Measurements from ENCODE around the gene BRINP2.

BRINP2 gene

DNA sequence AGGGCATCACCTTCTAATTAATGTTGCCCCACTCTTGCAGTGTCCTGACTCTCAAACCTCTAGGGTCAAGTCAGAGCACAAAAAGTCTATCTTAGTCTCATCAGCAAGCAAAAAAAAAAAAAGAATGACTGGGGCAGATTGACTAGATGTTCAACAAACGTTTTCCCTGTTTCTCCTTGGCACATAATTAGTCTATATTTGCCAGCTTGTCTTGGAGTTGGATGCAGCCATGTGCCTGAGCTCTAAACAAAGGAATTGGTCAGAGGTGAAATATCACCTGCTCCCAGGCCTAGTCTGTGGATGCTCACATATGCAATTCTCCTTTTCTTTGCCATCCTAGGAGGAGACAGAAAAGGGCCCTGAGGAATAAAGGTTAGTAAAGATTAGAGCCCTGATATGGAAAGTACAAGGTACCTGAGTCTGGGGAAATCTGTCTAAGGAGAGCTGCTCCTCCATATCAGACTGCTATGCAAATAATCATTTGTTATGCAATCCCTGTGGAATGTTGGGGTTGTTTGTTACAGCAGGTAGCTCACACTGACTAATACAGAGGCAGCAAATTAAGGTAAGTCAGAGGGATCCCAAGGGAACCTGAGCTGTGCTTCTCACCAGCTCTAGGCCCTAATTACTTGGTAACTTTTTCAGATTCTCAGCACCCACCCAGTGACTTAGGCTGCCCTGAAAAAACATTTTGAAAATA, 130.8 kb downstream of the BRINP2 start:
- Histone ChIP-seq H3K4me1 (ENCODE audit: control insufficient read depth, insufficient read depth, low read length) (no peaks in the 10 kb centered on the region), H3K9ac (ENCODE audit: low read length) (no peak overlapping the region), H3K36me3 (ENCODE audit: control insufficient read depth, insufficient read depth, low read length) (no peaks in the 10 kb centered on the region), H3K4me3 (ENCODE audit: low read length) (no peak overlapping the region), H3K27ac (ENCODE audit: low read depth, low read length) (no peak overlapping the region), H3K27me3 (ENCODE audit: control insufficient read depth, insufficient read depth, low read length) (no peaks in the 10 kb centered on the region)

DNA sequence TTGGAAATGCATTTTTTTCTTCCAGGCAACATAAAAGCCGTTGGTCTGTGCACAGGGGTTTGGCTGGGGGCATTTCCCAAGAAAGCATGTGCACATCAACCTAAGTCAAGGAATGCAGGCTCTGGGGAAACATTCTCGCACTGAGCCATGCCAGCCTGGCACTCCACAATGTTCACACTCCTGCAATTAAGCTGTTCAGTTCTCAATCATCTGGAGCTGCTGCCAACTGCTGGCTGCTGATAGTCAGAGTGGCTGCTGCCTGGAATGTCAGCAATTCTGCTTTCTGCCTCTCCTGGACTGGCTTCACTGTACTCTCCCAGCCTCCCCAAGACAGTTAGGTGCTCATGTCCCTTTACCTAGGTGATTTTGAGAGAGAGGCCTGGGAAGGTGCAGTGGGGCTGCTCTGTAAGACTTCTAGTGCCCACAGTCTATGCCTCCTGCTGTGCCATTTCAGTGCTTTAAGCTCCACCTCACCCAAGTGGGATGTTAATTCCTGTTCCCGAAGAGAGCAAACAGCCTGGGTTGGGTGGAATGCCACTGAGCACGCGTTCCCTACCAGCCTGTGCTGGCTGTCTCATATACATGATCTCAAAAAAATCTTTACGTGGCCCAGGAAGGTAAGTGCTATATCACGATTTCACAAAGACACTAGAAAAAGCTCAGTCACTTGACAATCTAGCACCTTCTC, 131.7 kb downstream of the BRINP2 start:
- H3K27me3 ChIP-seq (ENCODE audit: control insufficient read depth, insufficient read depth, low read length), result no peaks in the 10 kb centered on the region
- no peaks in the 10 kb centered on the region for H3K36me3 ChIP-seq (ENCODE audit: control insufficient read depth, insufficient read depth, low read length)
- no peak overlapping the region for H3K27ac ChIP-seq (ENCODE audit: low read depth, low read length)
- no peak overlapping the region for H3K9ac ChIP-seq (ENCODE audit: low read length)
- H3K4me3 ChIP-seq (ENCODE audit: low read length), result no peak overlapping the region
- no peaks in the 10 kb centered on the region for H3K4me1 ChIP-seq (ENCODE audit: control insufficient read depth, insufficient read depth, low read length)

DNA sequence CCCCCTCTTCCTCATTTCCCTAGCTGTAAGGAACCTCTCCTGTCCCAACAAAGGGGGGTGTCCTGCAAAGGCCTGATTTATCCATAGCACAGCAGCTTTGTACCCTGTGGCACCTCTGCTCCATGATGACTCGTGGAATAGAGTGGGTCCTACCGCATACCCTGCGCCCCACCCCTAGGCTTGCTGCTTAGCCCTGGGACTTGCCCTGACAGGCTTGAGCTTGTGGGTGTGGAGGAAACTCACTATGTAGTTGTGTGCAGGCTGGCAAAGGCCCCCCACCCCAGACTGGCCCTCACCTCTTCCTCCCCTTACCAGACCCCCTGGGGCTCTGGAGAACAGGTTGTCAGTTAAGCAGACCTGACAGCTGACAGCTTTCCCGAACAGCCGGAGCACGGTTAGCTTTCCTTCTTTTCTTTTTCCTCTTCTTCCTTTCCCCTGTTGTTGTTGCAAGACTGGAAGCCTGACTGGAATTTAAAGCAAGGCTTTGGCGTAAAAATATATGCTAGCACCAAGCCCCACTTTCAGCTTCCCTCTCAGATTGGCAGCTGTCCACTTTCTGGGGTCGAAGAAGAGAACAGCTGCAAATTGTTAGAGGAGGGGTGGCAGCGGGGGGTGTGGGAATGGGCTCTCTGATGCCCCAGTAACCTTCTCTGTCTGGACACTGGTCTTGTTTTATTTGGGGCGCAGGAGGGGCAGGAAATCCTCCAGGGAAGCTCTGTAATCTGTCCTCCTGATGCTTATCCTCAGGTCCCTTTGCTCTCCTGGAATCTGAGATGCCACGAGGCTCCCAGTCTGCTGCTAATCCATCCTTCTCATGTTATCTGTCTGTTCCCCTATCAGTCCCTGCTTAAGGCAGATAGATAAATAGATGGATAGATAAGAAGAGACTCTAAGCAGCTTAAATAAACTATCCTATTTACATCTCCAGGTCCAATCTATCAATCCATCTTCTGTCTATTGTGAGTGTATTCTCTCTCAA, 134.6 kb downstream of the BRINP2 start:
- no peak overlapping the region for H3K4me3 ChIP-seq (ENCODE audit: low read length)
- no peak overlapping the region for H3K9ac ChIP-seq (ENCODE audit: low read length)

DNA sequence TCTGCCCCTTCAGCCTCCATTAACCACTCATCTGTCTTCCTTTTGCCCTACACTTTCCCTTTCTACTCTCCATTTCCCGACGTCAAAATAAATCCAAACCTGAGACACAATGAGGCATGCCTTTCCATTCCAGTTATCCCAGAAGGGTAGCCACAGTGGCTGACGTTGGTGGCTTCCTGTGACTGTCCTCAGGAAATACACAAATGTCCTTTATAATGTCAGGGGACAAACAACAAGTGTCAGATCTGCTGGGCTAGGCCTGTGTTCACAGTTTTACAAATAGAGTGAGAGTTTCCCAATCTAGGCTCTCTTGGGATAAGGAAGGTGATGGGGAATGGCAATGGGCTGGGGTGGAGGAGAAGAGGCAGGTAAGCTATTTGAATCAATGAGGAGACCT, 135.3 kb downstream of the BRINP2 start:
- H3K27ac ChIP-seq (ENCODE audit: low read depth, low read length), result no peak overlapping the region
- H3K4me3 ChIP-seq (ENCODE audit: low read length), result no peak overlapping the region
- H3K9ac ChIP-seq (ENCODE audit: low read length), result no peak overlapping the region
- H3K36me3 ChIP-seq (ENCODE audit: control insufficient read depth, insufficient read depth, low read length), result no peaks in the 10 kb centered on the region
- H3K4me1 ChIP-seq (ENCODE audit: control insufficient read depth, insufficient read depth, low read length), result no peaks in the 10 kb centered on the region
- H3K27me3 ChIP-seq (ENCODE audit: control insufficient read depth, insufficient read depth, low read length), result no peaks in the 10 kb centered on the region

More for the DNA sequence above, 134.6 kb downstream of the BRINP2 start:
- H3K27ac ChIP-seq (ENCODE audit: low read depth, low read length), result no peak overlapping the region
- no peaks in the 10 kb centered on the region for H3K4me1 ChIP-seq (ENCODE audit: control insufficient read depth, insufficient read depth, low read length)
- H3K27me3 ChIP-seq (ENCODE audit: control insufficient read depth, insufficient read depth, low read length), result no peaks in the 10 kb centered on the region
- H3K36me3 ChIP-seq (ENCODE audit: control insufficient read depth, insufficient read depth, low read length), result no peaks in the 10 kb centered on the region

DNA sequence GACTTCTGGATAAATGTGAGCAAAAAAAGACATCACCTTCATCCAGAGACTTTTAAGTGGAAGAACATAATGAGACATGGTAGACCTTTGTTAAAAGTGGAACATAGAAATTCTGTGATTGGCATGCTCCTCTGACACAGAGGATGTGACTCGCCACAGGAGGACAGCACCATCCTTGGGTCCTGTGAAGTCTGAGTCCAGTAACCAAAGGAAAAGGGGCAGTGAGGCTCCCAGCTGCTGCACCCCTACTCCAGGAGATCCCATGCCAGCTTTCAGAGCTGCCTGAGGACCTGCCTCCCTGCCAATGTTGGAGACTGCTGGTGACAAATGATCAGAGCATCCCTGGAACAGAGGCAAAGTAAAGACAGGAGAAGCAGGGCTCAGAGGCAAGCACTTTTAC, 136.2 kb downstream of the BRINP2 start:
- no peaks in the 10 kb centered on the region for H3K4me1 ChIP-seq (ENCODE audit: control insufficient read depth, insufficient read depth, low read length)

DNA sequence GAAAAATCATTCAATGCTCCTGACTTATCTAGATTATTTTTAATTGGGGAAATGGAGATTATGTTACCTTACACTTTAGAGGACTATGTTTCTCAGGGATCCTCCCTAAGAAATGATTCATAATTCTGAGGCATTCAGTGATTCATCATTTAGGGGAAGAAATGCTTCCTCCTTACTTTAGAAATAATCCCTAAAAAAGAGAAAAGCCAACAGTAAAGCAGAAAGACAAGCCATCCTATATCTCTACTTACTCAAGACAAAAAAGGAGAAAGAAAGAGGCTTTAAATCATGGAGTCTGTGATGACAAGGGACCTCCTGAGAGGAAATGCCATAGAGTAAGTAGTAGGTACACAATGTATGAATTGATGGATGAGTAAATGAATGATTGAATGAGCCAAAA, 137.0 kb downstream of the BRINP2 start:
- H3K9ac ChIP-seq (ENCODE audit: low read length), result no peak overlapping the region
- no peaks in the 10 kb centered on the region for H3K4me1 ChIP-seq (ENCODE audit: control insufficient read depth, insufficient read depth, low read length)
- H3K4me3 ChIP-seq (ENCODE audit: low read length), result no peak overlapping the region
- H3K36me3 ChIP-seq (ENCODE audit: control insufficient read depth, insufficient read depth, low read length), result no peaks in the 10 kb centered on the region
- no peaks in the 10 kb centered on the region for H3K27me3 ChIP-seq (ENCODE audit: control insufficient read depth, insufficient read depth, low read length)
- no peak overlapping the region for H3K27ac ChIP-seq (ENCODE audit: low read depth, low read length)

More for the DNA sequence above, 136.2 kb downstream of the BRINP2 start:
- Histone ChIP-seq H3K36me3 (ENCODE audit: control insufficient read depth, insufficient read depth, low read length) (no peaks in the 10 kb centered on the region), H3K27me3 (ENCODE audit: control insufficient read depth, insufficient read depth, low read length) (no peaks in the 10 kb centered on the region), H3K9ac (ENCODE audit: low read length) (no peak overlapping the region), H3K27ac (ENCODE audit: low read depth, low read length) (no peak overlapping the region), H3K4me3 (ENCODE audit: low read length) (no peak overlapping the region)

DNA sequence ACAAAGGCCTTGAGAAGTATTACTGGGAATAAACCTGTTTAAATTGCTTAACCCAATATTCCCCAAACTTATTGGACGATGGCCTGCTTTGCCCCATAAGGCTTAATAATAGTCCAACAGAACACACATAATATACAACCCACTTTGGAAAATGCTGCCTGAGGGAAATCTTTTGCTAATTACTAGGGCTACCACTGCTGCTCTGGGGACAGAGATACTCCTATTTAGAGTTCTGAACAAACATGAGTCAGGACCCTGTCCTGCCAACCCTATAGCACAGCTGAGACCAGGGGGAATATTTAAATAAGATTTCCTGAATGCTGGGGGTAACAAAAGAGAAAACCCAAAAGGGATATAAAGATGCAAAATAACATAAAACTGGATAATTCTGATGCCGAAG, 139.1 kb downstream of the BRINP2 start:
- no peak overlapping the region for H3K9ac ChIP-seq (ENCODE audit: low read length)
- no peaks in the 10 kb centered on the region for H3K27me3 ChIP-seq (ENCODE audit: control insufficient read depth, insufficient read depth, low read length)
- no peak overlapping the region for H3K27ac ChIP-seq (ENCODE audit: low read depth, low read length)
- H3K4me1 ChIP-seq (ENCODE audit: control insufficient read depth, insufficient read depth, low read length), result no peaks in the 10 kb centered on the region
- no peaks in the 10 kb centered on the region for H3K36me3 ChIP-seq (ENCODE audit: control insufficient read depth, insufficient read depth, low read length)
- H3K4me3 ChIP-seq (ENCODE audit: low read length), result no peak overlapping the region

DNA sequence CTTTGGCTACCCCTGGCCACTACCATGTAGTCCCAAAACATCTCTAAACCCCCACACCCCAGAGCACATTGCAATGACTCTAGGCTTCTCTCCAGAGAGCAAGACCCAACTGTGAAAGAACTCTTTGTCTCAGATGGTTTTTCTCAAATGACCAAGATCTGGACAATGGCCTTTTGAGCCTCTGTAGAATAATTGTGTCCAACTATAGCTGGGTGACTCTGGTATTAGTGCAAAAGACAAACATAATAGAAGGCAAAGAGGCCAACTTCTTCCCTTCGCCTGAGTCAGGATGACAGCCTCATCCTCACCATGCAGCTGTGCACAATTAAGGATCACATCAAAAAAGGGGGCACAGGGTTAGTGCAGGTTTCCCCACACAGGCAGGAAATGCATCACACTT, 139.6 kb downstream of the BRINP2 start:
- no peak overlapping the region for H3K27ac ChIP-seq (ENCODE audit: low read depth, low read length)
- no peaks in the 10 kb centered on the region for H3K27me3 ChIP-seq (ENCODE audit: control insufficient read depth, insufficient read depth, low read length)
- H3K9ac ChIP-seq (ENCODE audit: low read length), result no peak overlapping the region
- no peaks in the 10 kb centered on the region for H3K36me3 ChIP-seq (ENCODE audit: control insufficient read depth, insufficient read depth, low read length)
- H3K4me3 ChIP-seq (ENCODE audit: low read length), result no peak overlapping the region
- H3K4me1 ChIP-seq (ENCODE audit: control insufficient read depth, insufficient read depth, low read length), result no peaks in the 10 kb centered on the region

DNA sequence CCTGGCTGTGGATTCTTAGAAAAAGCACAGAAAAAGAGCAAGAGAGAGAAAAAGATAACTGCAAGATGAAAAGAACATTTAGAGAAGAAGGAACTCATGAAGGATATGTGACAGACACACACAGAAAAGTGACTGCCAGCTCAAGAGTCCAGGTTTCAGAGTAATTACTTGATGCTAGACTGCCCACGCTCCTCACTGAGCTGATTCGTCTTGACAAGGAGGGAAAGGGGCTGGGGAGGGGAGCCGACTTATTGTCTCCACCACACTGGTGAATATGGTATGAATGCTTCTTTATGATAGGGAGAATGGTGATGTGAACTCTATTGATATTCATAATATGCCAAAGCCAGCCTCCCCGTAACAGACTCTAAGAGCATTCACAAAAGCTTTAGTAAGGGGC, 140.4 kb downstream of the BRINP2 start:
- Histone ChIP-seq H3K27me3 (ENCODE audit: control insufficient read depth, insufficient read depth, low read length) (no peaks in the 10 kb centered on the region), H3K27ac (ENCODE audit: low read depth, low read length) (no peak overlapping the region), H3K36me3 (ENCODE audit: control insufficient read depth, insufficient read depth, low read length) (no peaks in the 10 kb centered on the region), H3K9ac (ENCODE audit: low read length) (no peak overlapping the region), H3K4me3 (ENCODE audit: low read length) (no peak overlapping the region), H3K4me1 (ENCODE audit: control insufficient read depth, insufficient read depth, low read length) (no peaks in the 10 kb centered on the region)

DNA sequence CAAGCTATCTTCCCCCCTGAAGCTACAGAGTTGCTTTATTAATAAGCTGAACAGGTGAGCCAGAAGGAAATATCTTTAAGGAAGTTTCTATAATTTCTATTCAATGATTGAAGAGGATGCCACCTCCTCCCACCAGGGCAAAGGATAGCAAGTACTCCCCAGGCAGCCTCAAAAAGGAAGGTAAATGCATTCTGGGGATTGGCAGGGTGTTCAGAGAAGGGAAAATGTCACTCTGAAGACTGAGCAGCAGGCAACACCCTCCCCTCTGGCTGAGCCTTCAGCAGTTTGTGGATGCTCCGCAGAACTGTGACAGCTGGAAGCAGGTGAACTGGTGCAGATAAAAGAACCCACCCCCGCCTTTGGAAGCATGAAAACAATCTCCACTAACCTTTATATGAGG, 140.8 kb downstream of the BRINP2 start:
- H3K27ac ChIP-seq (ENCODE audit: low read depth, low read length), result no peak overlapping the region
- no peaks in the 10 kb centered on the region for H3K4me1 ChIP-seq (ENCODE audit: control insufficient read depth, insufficient read depth, low read length)
- no peak overlapping the region for H3K4me3 ChIP-seq (ENCODE audit: low read length)
- H3K27me3 ChIP-seq (ENCODE audit: control insufficient read depth, insufficient read depth, low read length), result no peaks in the 10 kb centered on the region
- H3K36me3 ChIP-seq (ENCODE audit: control insufficient read depth, insufficient read depth, low read length), result no peaks in the 10 kb centered on the region
- H3K9ac ChIP-seq (ENCODE audit: low read length), result no peak overlapping the region

DNA sequence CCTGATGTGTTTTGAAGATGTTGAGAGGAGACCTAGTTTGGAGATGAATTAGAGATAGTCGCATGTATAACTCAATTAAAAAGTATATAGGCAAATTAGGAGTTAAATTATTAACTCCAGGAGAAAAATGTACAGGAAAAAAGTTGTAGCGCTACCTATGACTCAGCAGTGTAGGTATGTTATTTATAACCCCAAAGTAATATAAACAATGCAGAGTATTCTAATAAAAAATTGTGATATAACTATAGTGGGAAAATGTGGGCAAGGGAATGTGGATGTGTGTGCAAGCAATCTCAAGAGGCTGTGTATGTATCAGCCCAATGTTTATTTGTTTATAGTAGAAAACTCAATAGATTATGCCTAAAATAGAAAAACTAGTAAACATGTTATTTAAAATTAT, 144.5 kb downstream of the BRINP2 start:
- H3K36me3 ChIP-seq (ENCODE audit: control insufficient read depth, insufficient read depth, low read length), result no peaks in the 10 kb centered on the region
- H3K27me3 ChIP-seq (ENCODE audit: control insufficient read depth, insufficient read depth, low read length), result no peaks in the 10 kb centered on the region
- H3K4me3 ChIP-seq (ENCODE audit: low read length), result no peak overlapping the region
- H3K9ac ChIP-seq (ENCODE audit: low read length), result no peak overlapping the region
- no peak overlapping the region for H3K27ac ChIP-seq (ENCODE audit: low read depth, low read length)
- H3K4me1 ChIP-seq (ENCODE audit: control insufficient read depth, insufficient read depth, low read length), result no peaks in the 10 kb centered on the region

DNA sequence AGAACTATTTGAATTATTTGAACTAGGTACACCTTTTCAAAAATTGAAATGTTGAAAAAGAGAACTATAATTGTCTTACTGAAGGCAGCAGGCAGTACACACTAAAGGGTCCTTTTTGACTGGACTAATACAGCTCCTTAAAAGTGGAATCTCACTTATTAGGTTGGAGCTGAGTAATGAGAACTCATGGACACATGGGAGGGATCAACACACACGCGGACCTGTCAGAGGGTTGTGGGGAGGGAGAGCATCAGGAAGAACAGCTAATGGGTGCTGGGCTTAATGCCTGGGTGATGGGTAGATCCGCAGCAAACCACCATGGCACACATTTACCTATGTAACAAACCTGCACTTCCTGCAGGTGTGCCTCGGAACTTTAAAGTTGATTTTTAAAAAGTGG, 145.0 kb downstream of the BRINP2 start:
- Histone ChIP-seq H3K27ac (ENCODE audit: low read depth, low read length) (no peak overlapping the region), H3K27me3 (ENCODE audit: control insufficient read depth, insufficient read depth, low read length) (no peaks in the 10 kb centered on the region), H3K4me1 (ENCODE audit: control insufficient read depth, insufficient read depth, low read length) (no peaks in the 10 kb centered on the region), H3K9ac (ENCODE audit: low read length) (no peak overlapping the region), H3K4me3 (ENCODE audit: low read length) (no peak overlapping the region), H3K36me3 (ENCODE audit: control insufficient read depth, insufficient read depth, low read length) (no peaks in the 10 kb centered on the region)

Data from rectal smooth muscle tissue (tissue), 1 donor.